Endodermal cell (in vitro differentiated cells): ENCODE data around the gene SLC7A9. TPM values are rescaled to one million over a fixed set of nuclear protein-coding genes. Genes with fewer than 3 reads are reported as not detected.

Experiments
- DNase-seq: peaks from one replicate; pipeline ENCODE4 v3.0.0-alpha.2; 2017
- H3K27ac ChIP-seq: 2 replicates; pipeline ENCODE4 v1.5.1; 2013; ENCODE audit warnings: mild to moderate bottlenecking, low read depth, low read length, moderate library complexity
- H3K27me3 ChIP-seq: 2 replicates; pipeline ENCODE4 v1.6.1; 2013; ENCODE audit warnings: mild to moderate bottlenecking, low read length, moderate library complexity; ENCODE audit not compliant: insufficient read depth, control insufficient read depth, poor library complexity, severe bottlenecking
- H3K36me3 ChIP-seq: 2 replicates; pipeline ENCODE4 v1.7.0; 2013; ENCODE audit warnings: mild to moderate bottlenecking, low read length, moderate library complexity; ENCODE audit not compliant: control insufficient read depth, insufficient read depth
- H3K4me1 ChIP-seq: one replicate; pipeline ENCODE4 v1.7.0; 2013; ENCODE audit warnings: low read length; ENCODE audit not compliant: control insufficient read depth, insufficient read depth
- H3K4me3 ChIP-seq: 2 replicates; pipeline ENCODE4 v1.5.1; 2013; ENCODE audit warnings: mild to moderate bottlenecking, low read length, moderate library complexity
- H3K9ac ChIP-seq: 2 replicates; pipeline ENCODE4 v1.6.1; 2013; ENCODE audit warnings: mild to moderate bottlenecking, low read length, moderate library complexity; ENCODE audit not compliant: poor library complexity, severe bottlenecking; ENCODE audit errors: extremely low read depth
- H3K9me3 ChIP-seq: 2 replicates; pipeline ENCODE4 v1.6.1; 2013; ENCODE audit warnings: mild to moderate bottlenecking, low read length, moderate library complexity; ENCODE audit not compliant: control insufficient read depth
- H3K27ac Mint-ChIP-seq: 2 replicates; pipeline ENCODE4 v1.8.0; 2020; ENCODE audit warnings: mixed read lengths
- H3K27me3 Mint-ChIP-seq: 2 replicates; pipeline ENCODE4 v1.8.0; 2021; ENCODE audit warnings: mild to moderate bottlenecking, mixed read lengths; ENCODE audit not compliant: insufficient read depth
- H3K36me3 Mint-ChIP-seq: 2 replicates; pipeline ENCODE4 v1.8.0; 2020; ENCODE audit warnings: low read depth, mixed read lengths
- H3K4me1 Mint-ChIP-seq: 2 replicates; pipeline ENCODE4 v1.8.0; 2020; ENCODE audit warnings: mixed read lengths
- H3K4me3 Mint-ChIP-seq: 2 replicates; pipeline ENCODE4 v1.8.0; 2020; ENCODE audit warnings: mild to moderate bottlenecking, moderate library complexity, mixed read lengths
- H3K9me3 Mint-ChIP-seq: 2 replicates; pipeline ENCODE4 v1.8.0; 2020; ENCODE audit warnings: mild to moderate bottlenecking, mixed read lengths
- CTCF ChIP-seq: fragments of 200-600 bp; sonication (generic); conservative IDR thresholded peaks from 2 replicates; pipeline ENCODE4 v1.5.0; 2021; ENCODE audit warnings: antibody characterized with exemption, mild to moderate bottlenecking
- WGBS, 2 experiments: methylation state at CpG; one replicate each; pipeline versions ENCODE4 v1.1.5 to v1.1.7; 2013; ENCODE audit warnings: missing lambda C conversion rate in 2 of 2, mixed read lengths in 1 of 2; ENCODE audit not compliant: insufficient coverage in 1 of 2, insufficient read length in 1 of 2; 5-methylcytosine and 5-hydroxymethylcytosine counted together
- total RNA-seq, 2 donors: library from RNA; stranded (reverse); fragmentation: NEBNext Ultra II Directional in 1 of 2; extraction: Animal tissue kit (Norgen Biotek cat#: 25700) in 1 of 2; gene quantifications; 2 replicates in 1 of 2; 3 replicates in 1 of 2; pipeline ENCODE4 v1.2.1, GENCODE V29; 2021

Gene SLC7A9
- total RNA-seq, 2 donors from 2014 or later: 0.18 TPM; not detected in 1

- 92% methylated on average over 9 to 17 of the region's 17 CpGs for WGBS, 2 experiments
- Mint-ChIP-seq H3K36me3 (no peaks in the 10 kb centered on the region), H3K9me3 (no peaks in the 10 kb centered on the region), H3K27ac (no peak overlapping the region), H3K4me1 (peaks cover 5% of the 10 kb centered on the region), H3K27me3 (no peaks in the 10 kb centered on the region), H3K4me3 (no peak overlapping the region)
- DNase-seq: no peak
- H3K9me3 ChIP-seq: no peaks in the 10 kb centered on the region
- H3K4me1 ChIP-seq: peaks cover 4% of the 10 kb centered on the region
- no peak overlapping the region for H3K9ac ChIP-seq
- H3K27me3 ChIP-seq: no peaks in the 10 kb centered on the region
- H3K27ac ChIP-seq: no peak overlapping the region
- TF ChIP-seq CTCF: no peak
- H3K4me3 ChIP-seq: no peak overlapping the region
- no peaks in the 10 kb centered on the region for H3K36me3 ChIP-seq
Measured at GRCh38 chr19:32817569-32818476, 51.7 kb downstream of the SLC7A9 start.

GRCh38 chr19:32816555-32817099 lies 52.9 kb downstream of the SLC7A9 start:
- no peaks in the 10 kb centered on the region for H3K9me3 ChIP-seq
- no peak overlapping the region for H3K4me3 ChIP-seq
- Mint-ChIP-seq H3K27me3 (no peaks in the 10 kb centered on the region), H3K27ac (no peak overlapping the region), H3K9me3 (no peaks in the 10 kb centered on the region), H3K36me3 (no peaks in the 10 kb centered on the region), H3K4me3 (no peak overlapping the region), H3K4me1 (peaks cover 5% of the 10 kb centered on the region)
- no peak overlapping the region for H3K9ac ChIP-seq
- WGBS, 2 experiments: 54 to 63% methylated on average over 4 to 5 of the region's 7 CpGs
- TF ChIP-seq CTCF: no peak
- no peaks in the 10 kb centered on the region for H3K36me3 ChIP-seq
- no peaks in the 10 kb centered on the region for H3K27me3 ChIP-seq
- peak; percentile 64 for DNase-seq
- peaks cover 4% of the 10 kb centered on the region for H3K4me1 ChIP-seq
- no peak overlapping the region for H3K27ac ChIP-seq

GRCh38 chr19:32814624-32815023 lies 54.9 kb downstream of the SLC7A9 start:
- H3K36me3 Mint-ChIP-seq: no peaks in the 10 kb centered on the region
- no peaks in the 10 kb centered on the region for H3K27me3 Mint-ChIP-seq
- Histone ChIP-seq H3K36me3 (no peaks in the 10 kb centered on the region), H3K9me3 (no peaks in the 10 kb centered on the region), H3K4me1 (peaks cover 2% of the 10 kb centered on the region), H3K27me3 (no peaks in the 10 kb centered on the region), H3K9ac (no peak overlapping the region), H3K27ac (no peak overlapping the region), H3K4me3 (no peak overlapping the region)
- no peaks in the 10 kb centered on the region for H3K9me3 Mint-ChIP-seq
- no peak overlapping the region for H3K4me3 Mint-ChIP-seq
- DNase-seq: no peak
- TF ChIP-seq CTCF: no peak
- 88 to 94% methylated on average over 1 to 6 of the region's 6 CpGs for WGBS, 2 experiments
- H3K27ac Mint-ChIP-seq: no peak overlapping the region
- H3K4me1 Mint-ChIP-seq: peaks cover 3% of the 10 kb centered on the region
